ENCODE data around the gene SEC16B.

The SEC16B gene

DNA sequence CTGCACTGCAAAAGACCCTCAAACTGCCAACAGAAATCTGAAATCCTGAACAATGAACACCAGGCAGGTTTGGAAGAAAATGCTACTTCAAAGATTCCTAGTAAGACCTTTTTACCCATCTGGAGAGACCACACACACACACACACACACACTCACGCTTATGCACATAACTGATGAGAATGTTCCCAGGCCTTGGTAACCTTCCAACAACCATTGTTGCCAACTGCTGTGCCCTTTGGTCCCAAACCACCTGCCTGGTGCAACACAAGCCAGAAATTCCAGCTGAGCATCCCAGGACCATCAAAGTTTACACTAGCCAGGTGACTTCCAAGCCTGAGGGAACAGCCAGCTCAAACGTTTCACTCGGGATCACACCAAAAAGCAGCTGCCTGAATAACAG lies 56.9 kb downstream of the SEC16B start:
- DNase-seq (ENCODE audit: low spot score) = no peak

DNA sequence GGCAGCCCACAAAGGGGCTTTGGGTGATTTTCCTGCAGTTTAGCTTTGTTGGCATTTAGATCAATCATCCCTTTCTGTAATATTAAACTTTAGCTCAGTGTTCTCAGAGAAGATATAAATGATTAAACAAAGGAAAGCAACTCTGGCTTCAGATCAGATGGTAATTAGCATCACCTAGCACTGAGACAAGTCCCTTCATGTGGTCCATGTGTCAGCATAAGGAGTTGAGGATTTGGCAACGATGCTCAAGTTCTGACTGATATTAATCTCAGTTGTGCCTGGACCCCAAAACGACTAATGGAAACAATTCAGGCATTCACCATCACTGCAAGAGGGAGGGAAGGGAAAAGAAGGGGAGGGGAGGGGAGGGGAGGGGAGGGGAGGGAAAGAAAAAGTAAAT lies 60.4 kb downstream of the SEC16B start:
- DNase-seq (ENCODE audit: low spot score) = no peak

DNA sequence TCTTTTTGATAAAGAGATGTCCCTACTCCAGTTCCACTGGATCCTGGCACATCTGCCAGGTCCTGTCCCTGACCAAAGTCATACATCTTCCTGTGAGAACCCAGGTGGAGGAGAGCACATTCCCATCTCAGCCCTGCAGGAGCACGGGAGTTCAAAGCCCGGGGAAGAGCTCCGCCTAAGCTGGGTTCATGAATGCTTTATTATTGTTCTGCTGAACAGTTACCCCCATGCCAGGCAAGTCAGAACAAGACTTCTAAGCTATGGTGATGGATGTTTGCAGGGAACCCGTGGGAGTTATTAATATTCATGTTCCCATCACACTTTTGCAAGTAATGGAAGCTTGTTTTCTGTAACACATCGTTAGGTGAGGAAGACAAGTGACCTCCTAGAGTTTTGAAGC lies 62.9 kb downstream of the SEC16B start:
- no peak for DNase-seq (ENCODE audit: low spot score)

DNA sequence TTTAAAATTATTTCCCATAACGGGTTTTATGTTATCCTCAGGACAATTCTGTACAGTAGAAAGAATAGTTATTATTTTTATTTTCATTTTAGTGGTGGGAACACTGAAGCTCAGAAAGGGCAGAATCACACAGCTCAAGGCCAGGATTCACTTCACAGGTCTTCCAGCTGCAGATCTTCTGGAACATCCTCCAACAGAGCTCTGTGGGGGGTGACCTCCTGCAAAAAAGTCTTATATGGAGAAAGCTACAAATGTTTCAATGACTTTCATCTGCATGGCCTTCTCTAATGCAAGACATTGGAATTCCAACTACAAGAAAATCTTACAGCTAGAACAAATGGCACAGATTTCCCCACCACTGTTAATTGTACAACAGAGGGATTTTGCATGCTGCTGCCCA lies 64.2 kb downstream of the SEC16B start:
- DNase-seq (ENCODE audit: low spot score) = no peak

DNA sequence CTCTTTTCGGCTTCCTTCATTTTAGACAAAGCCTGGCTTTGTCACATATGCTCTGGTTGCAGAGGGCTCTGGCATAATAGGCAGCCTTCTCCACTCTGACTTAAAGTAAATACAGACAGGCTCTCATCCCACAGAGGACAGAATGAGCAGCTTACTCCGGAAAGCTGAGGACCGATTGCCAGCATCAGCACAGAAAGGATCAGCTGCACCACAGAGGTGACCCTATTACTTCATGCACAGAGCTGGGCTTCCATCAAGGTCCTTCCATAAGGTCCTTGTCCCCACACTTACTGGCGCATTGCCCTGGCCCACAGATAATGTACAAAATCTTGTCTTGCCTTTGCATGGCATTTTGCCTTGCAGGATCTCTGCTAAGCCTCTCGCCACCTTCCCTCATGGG lies 67.6 kb downstream of the SEC16B start:
- DNase-seq (ENCODE audit: low spot score) = peak; percentile 59

DNA sequence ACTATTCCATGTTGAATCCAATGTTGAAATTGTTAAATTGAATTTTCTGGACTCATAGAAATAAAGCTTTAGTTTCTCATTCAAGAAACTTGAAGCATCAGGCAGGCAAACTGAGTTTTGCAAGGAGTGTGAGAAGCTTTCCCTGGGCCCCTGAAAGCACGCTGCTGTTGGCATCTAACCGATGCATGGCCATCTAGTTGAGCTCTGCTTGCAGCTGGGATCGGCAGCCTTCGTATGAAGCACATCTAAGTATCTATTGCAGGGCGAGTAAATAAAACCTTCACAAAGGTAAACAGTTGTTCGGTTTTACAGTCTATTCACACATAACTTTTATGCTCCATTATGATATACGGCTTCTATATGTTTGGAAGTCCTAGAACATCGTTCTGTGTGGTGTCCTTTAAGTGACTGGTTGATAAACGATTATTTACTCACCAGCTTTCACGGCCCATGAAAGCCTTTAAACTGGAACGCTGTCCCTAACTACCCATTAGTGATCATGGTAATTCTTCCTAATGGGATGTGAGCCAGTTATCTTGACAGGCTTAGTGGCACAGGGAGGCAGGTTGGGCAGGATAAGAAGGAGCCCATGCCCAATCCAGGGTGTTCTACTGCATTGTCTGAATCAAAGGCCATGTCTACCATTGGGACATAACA lies 71.7 kb downstream of the SEC16B start:
- DNase-seq (ENCODE audit: low spot score) = no peak

DNA sequence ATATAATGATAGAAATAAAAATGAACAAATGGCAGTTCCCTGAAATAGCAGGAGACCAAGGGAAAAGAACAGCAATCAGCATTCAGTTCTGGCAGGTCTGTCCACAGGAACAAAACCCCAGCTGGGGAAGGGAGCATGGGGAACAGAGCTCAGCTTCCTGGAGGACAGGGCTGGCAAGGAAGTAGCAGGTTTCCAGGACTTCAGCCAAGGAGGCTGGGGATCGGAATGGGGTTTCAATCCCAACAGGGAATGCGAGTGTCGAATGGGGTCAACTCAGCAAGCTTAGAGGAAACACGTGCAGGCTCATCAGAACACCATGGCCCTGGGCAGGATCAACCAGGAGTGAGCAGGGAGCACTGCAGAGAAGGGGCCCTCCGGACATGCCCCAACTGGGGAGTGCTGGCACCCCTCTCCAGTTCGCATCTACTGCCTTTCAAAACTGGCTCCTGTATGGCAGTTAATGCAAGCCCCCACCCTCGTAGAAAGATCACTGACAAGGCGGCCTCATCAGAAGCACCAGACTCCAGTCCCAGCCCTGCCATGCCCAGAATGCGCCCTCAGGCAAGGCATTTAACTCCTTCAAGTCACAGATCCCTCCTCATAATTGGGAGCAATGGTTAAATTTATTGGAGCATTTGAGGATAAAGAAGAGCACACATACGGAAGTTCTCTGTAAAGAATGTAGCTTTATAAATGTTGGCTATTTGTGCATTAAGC lies 72.4 kb downstream of the SEC16B start:
- no peak for DNase-seq (ENCODE audit: low spot score)

Data from pons (tissue), 1 donor.